MM.1S (cell line): ENCODE results near the gene PCNA.

ENCODE experiments used
- DNase-seq: peaks from one replicate; pipeline ENCODE4 v3.0.0-alpha.2; 2015
- H2AFZ ChIP-seq: fragments of 300-600 bp; sonication (generic); 2 replicates; pipeline ENCODE4 v1.6.0; 2016; ENCODE audit warnings: antibody characterized with exemption, low read length
- H3F3A ChIP-seq: fragments of 300-600 bp; sonication (generic); 2 replicates; pipeline ENCODE4 v1.6.1; 2016; ENCODE audit warnings: mild to moderate bottlenecking, antibody characterized with exemption, low read length, moderate library complexity, mixed read lengths; ENCODE audit not compliant: insufficient read depth
- H3K27ac ChIP-seq: fragments of 300-600 bp; sonication (generic); 2 replicates; pipeline ENCODE4 v1.5.1; 2016; ENCODE audit warnings: mild to moderate bottlenecking, low read length
- H3K27me3 ChIP-seq: fragments of 300-600 bp; sonication (generic); replicated peaks from 2 replicates; pipeline ENCODE4 v1.6.0; 2016; ENCODE audit warnings: low read length; ENCODE audit not compliant: insufficient read depth
- H3K36me3 ChIP-seq: fragments of 300-600 bp; sonication (generic); replicated peaks from 2 replicates; pipeline ENCODE4 v1.6.1; 2016; ENCODE audit warnings: mild to moderate bottlenecking, low read length, mixed read lengths; ENCODE audit not compliant: insufficient read depth
- H3K4me1 ChIP-seq: fragments of 300-600 bp; sonication (generic); 2 replicates; pipeline ENCODE4 v1.6.1; 2016; ENCODE audit warnings: low read length, mixed read lengths
- H3K4me2 ChIP-seq: fragments of 300-600 bp; sonication (generic); 2 replicates; pipeline ENCODE4 v1.6.0; 2016; ENCODE audit warnings: low read depth, low read length
- H3K4me3 ChIP-seq: fragments of 300-600 bp; sonication (generic); 2 replicates; pipeline ENCODE4 v1.5.1; 2016; ENCODE audit warnings: low read length, mixed read lengths
- H3K79me2 ChIP-seq: fragments of 300-600 bp; sonication (generic); 2 replicates; pipeline ENCODE4 v1.6.1; 2016; ENCODE audit warnings: mixed run types, low read length, mixed read lengths
- H3K9ac ChIP-seq: fragments of 300-600 bp; sonication (generic); 2 replicates; pipeline ENCODE4 v1.6.1; 2016; ENCODE audit warnings: low read length, mixed read lengths
- H3K9me2 ChIP-seq: fragments of 300-600 bp; sonication (generic); replicated peaks from 2 replicates; pipeline ENCODE4 v1.6.1; 2016; ENCODE audit warnings: mild to moderate bottlenecking, low read length, mixed read lengths; ENCODE audit not compliant: insufficient read depth
- H3K9me3 ChIP-seq: fragments of 300-600 bp; sonication (generic); replicated peaks from 2 replicates; pipeline ENCODE4 v1.6.1; 2016; ENCODE audit warnings: mild to moderate bottlenecking, low read length, mixed read lengths; ENCODE audit not compliant: insufficient read depth
- H4K20me1 ChIP-seq: fragments of 300-600 bp; sonication (generic); 2 replicates; pipeline ENCODE4 v1.6.1; 2016; ENCODE audit warnings: mild to moderate bottlenecking, low read length, moderate library complexity, mixed read lengths; ENCODE audit not compliant: insufficient read depth
- EZH2 ChIP-seq: fragments of 300-600 bp; sonication (generic); optimal IDR thresholded peaks from 2 replicates; pipeline ENCODE3; 2017; ENCODE audit warnings: low read depth, mild to moderate bottlenecking, antibody characterized with exemption, low read length, mixed read lengths
- EZH2phosphoT487 ChIP-seq: fragments of 300-600 bp; sonication (generic); IDR thresholded peaks from 2 replicates; pipeline ENCODE4 v1.6.1; 2018; ENCODE audit warnings: antibody characterized with exemption, low read length
- TF ChIP-seq, protein P1 (sequence below): fragments of 300-600 bp; sonication (generic); IDR thresholded peaks from 2 replicates; pipeline ENCODE4 v1.5.1; 2016; ENCODE audit warnings: antibody characterized with exemption, low read length, mixed read lengths

PCNA gene

DNA sequence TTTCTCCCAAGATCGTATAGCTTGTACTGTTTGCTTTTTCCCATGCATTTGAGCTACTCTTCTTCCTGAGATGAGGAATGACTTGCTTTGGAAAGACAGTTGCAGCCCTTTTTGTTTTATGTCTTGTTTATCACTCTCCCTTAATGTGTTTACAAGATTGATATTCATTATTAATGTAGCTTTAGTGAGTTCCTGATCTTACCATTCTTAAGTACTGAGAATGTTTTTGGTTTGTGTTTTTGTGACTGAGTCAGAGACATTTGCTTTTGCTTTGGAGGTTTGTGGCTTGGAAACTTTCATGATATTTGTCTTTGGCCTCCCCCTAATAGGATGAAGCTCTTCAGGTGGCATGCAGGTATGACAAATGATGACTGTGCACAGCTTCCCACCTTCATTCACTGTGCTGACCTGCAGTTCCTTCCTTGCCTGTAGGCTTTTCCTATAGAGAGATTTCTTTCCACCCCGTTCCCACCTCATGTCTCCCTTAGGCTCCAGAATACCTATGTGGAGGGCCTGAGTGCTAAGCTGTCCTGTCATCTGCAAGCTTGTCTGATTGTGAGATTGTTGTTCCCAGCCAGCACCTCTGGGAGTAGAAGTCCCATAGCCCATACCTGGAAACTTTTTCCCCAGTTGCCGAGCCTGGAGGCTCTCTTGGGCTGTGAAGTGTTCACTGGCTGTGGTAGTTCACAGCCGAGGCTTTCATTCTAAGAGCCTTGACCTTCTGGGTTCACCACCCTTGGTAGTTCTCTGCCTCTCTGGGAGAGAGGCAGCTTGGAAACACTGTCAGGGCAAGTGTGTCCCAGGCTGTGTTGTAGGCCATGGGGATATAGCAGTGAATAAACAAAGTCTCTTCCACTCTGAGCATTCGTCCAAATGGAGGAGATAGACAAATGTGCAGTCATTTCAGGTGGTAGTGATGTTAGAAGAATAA lies 34.1 kb upstream of the PCNA start:
- TF ChIP-seq EZH2 (no peak), EZH2phosphoT487 (no peak)
- TF ChIP-seq, protein P1, sequence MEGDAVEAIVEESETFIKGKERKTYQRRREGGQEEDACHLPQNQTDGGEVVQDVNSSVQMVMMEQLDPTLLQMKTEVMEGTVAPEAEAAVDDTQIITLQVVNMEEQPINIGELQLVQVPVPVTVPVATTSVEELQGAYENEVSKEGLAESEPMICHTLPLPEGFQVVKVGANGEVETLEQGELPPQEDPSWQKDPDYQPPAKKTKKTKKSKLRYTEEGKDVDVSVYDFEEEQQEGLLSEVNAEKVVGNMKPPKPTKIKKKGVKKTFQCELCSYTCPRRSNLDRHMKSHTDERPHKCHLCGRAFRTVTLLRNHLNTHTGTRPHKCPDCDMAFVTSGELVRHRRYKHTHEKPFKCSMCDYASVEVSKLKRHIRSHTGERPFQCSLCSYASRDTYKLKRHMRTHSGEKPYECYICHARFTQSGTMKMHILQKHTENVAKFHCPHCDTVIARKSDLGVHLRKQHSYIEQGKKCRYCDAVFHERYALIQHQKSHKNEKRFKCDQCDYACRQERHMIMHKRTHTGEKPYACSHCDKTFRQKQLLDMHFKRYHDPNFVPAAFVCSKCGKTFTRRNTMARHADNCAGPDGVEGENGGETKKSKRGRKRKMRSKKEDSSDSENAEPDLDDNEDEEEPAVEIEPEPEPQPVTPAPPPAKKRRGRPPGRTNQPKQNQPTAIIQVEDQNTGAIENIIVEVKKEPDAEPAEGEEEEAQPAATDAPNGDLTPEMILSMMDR, result no peak
- Histone ChIP-seq H3K27me3 (no peaks in the 10 kb centered on the region), H3K9me3 (no peaks in the 10 kb centered on the region), H3K36me3 (no peaks in the 10 kb centered on the region), H3K9me2 (no peaks in the 10 kb centered on the region), H3K27ac (peak overlapping the region; percentile 43; the same call in 1 of the 2 replicates), H3K79me2 (peaks cover 77% of the 10 kb centered on the region), H3K4me3 (no peak overlapping the region), H2AFZ (no peak overlapping the region), H3K9ac (no peak overlapping the region), H4K20me1 (no peaks in the 10 kb centered on the region), H3F3A (peaks cover 8% of the 10 kb centered on the region; the same call in 1 of the 2 replicates), H3K4me2 (peak overlapping the region; percentile 10; the same call in 1 of the 2 replicates), H3K4me1 (peaks cover 25% of the 10 kb centered on the region)
- peak; percentile 51 for DNase-seq

DNA sequence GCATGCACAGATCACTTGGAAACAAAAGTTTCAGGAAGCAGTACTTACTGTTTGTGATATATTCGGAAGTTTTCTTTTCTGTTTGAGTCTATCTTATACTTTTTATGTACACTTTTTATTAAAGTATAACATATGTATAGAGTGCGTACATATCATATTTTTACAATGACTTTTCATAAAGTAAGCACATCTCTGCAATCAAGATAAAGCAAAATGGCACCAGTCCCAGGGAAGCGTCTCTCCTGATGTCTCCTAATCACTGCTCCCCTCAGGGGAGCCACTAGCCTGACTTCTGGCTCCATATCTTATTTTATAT lies 33.4 kb upstream of the PCNA start:
- no peak overlapping the region for H2AFZ ChIP-seq
- peaks cover 11% of the 10 kb centered on the region for H3F3A ChIP-seq
- H3K79me2 ChIP-seq, result peaks cover 78% of the 10 kb centered on the region
- TF ChIP-seq EZH2 (no peak), EZH2phosphoT487 (no peak)
- TF ChIP-seq, protein P1, result no peak
- no peak for DNase-seq
- H3K9me3 ChIP-seq, result no peaks in the 10 kb centered on the region
- H3K4me2 ChIP-seq, result no peak overlapping the region
- no peaks in the 10 kb centered on the region for H3K36me3 ChIP-seq
- H3K4me3 ChIP-seq, result no peak overlapping the region
- H3K4me1 ChIP-seq, result peaks cover 32% of the 10 kb centered on the region
- H3K27me3 ChIP-seq, result no peaks in the 10 kb centered on the region
- no peaks in the 10 kb centered on the region for H4K20me1 ChIP-seq
- H3K27ac ChIP-seq, result peak overlapping the region; percentile 43; the same call in 1 of the 2 replicates
- no peaks in the 10 kb centered on the region for H3K9me2 ChIP-seq
- H3K9ac ChIP-seq, result no peak overlapping the region

DNA sequence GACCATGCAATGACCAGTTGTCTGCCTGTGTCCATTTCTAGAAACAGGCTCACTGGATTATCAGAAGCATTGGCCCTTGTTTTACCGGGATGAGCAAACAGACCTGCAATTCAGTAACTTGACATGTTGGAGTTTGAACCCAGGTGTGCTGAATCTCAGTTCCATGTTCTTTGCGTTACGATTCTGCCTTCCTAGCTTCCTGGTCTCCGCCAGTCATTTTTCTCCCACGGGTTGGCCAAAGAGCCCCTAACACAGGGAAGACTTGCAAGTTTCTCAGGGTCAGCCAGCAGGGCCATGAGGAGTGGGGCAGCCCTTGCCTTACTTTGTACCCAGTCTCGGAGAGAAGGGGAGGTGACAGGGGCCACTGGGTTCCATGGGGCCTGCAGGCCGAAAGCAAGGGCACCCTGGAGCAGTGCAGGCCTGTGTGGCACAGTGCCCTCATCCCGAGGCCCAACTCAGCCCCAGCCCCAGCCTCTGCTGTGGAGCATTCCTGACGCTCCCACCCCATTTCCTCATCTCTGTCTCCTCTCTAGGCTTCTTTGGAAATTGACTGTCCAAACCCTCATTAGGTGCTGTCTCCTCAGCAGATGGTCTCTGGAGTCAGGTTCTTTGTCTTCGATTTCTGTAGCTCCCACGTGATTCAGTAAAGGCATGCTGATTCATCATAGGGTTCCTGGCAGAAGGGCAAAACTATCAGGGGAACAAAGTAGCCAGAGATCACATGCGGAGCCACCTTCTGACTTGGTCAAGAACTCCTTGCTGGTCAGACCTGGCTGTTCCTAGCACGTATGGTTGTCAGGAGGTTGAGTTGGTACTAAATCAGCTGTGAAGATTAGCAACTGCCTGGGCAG lies 30.7 kb upstream of the PCNA start:
- no peaks in the 10 kb centered on the region for H3K9me2 ChIP-seq
- no peaks in the 10 kb centered on the region for H3K27me3 ChIP-seq
- H3K36me3 ChIP-seq, result no peaks in the 10 kb centered on the region
- DNase-seq, result no peak
- no peak overlapping the region for H3K9ac ChIP-seq
- H3K79me2 ChIP-seq, result peaks cover 84% of the 10 kb centered on the region
- peaks cover 59% of the 10 kb centered on the region for H3K4me1 ChIP-seq
- no peak overlapping the region for H3K4me3 ChIP-seq
- no peaks in the 10 kb centered on the region for H3K9me3 ChIP-seq
- no peak overlapping the region for H3K27ac ChIP-seq
- H3K4me2 ChIP-seq, result no peak overlapping the region
- H3F3A ChIP-seq, result peaks cover 29% of the 10 kb centered on the region
- no peaks in the 10 kb centered on the region for H4K20me1 ChIP-seq
- H2AFZ ChIP-seq, result no peak overlapping the region
- TF ChIP-seq EZH2phosphoT487 (no peak), EZH2 (no peak)
- TF ChIP-seq, protein P1, result no peak
